Measurements from ENCODE around the gene TRIM37. TPM values are rescaled to one million over a fixed set of nuclear protein-coding genes. Genes with fewer than 3 reads are reported as not detected.

TRIM37 gene
- total RNA-seq, 1 experiment from 2014 or later, result 62.3 TPM

- TF ChIP-seq ARID4B (CRISPR knock-in tag; IDR thresholded peaks at IDR 0.05; ENCODE audit: borderline replicate concordance) (no peak), HMGA2 (CRISPR knock-in tag; IDR thresholded peaks at IDR 0.05) (no peak), ZNF138 (CRISPR knock-in tag; conservative IDR thresholded peaks at IDR 0.05) (no peak), GABPB1 (CRISPR knock-in tag; IDR thresholded peaks at IDR 0.05) (peak; percentile 82), ATF2 (CRISPR knock-in tag; IDR thresholded peaks at IDR 0.05; ENCODE audit: borderline replicate concordance, low read depth) (no peak), NFE2L1 (CRISPR knock-in tag; IDR thresholded peaks at IDR 0.05) (no peak), CBFB (CRISPR knock-in tag; IDR thresholded peaks at IDR 0.05; ENCODE audit: low read depth) (no peak), ATF3 (CRISPR knock-in tag; conservative IDR thresholded peaks at IDR 0.05) (no peak), HMGXB4 (CRISPR knock-in tag; IDR thresholded peaks at IDR 0.05) (no peak), NFATC4 (CRISPR knock-in tag; IDR thresholded peaks at IDR 0.05) (no peak), E2F5 (CRISPR knock-in tag; IDR thresholded peaks at IDR 0.05) (no peak), ATF1 (CRISPR knock-in tag; IDR thresholded peaks at IDR 0.05) (no peak), SMAD3 (CRISPR knock-in tag; IDR thresholded peaks at IDR 0.05; ENCODE audit: borderline replicate concordance) (no peak), TEAD1 (CRISPR knock-in tag; IDR thresholded peaks at IDR 0.05) (no peak), TCF7 (CRISPR knock-in tag; IDR thresholded peaks at IDR 0.05; ENCODE audit: low read depth) (no peak), CDX4 (CRISPR knock-in tag; IDR thresholded peaks at IDR 0.05; ENCODE audit: borderline replicate concordance) (no peak), FOXK1 (CRISPR knock-in tag; IDR thresholded peaks at IDR 0.05) (0 out of 2 replicates have a peak, but pooled peaks have one; percentile 17), RELA (CRISPR knock-in tag; IDR thresholded peaks at IDR 0.05; ENCODE audit: borderline replicate concordance) (no peak), CTCF (IDR thresholded peaks at IDR 0.05) (no peak), JAZF1 (CRISPR knock-in tag; IDR thresholded peaks at IDR 0.05) (no peak), TP53 (CRISPR knock-in tag; IDR thresholded peaks at IDR 0.05) (no peak), ETV6 (CRISPR knock-in tag; IDR thresholded peaks at IDR 0.05) (no peak), SMAD4 (CRISPR knock-in tag; IDR thresholded peaks at IDR 0.05) (no peak), SOX15 (CRISPR knock-in tag; IDR thresholded peaks at IDR 0.05) (no peak), FOXP1 (CRISPR knock-in tag; IDR thresholded peaks at IDR 0.05; ENCODE audit: borderline replicate concordance) (no peak), IRF2 (CRISPR knock-in tag; IDR thresholded peaks at IDR 0.05; ENCODE audit: borderline replicate concordance, low read depth) (no peak), ZNF396 (CRISPR knock-in tag; IDR thresholded peaks at IDR 0.05; ENCODE audit: borderline replicate concordance) (no peak), ZNF263 (CRISPR knock-in tag; IDR thresholded peaks at IDR 0.05; ENCODE audit: low read depth) (no peak), USF1 (CRISPR knock-in tag; IDR thresholded peaks at IDR 0.05) (no peak)
Measured at GRCh38 chr17:59155439-59156177, 48.9 kb upstream of the TRIM37 start, which contains the start of gene PRR11 (continued).

Data from WTC11 (cell line).